Measurements from ENCODE around the gene KITLG. TPM values are rescaled to one million over a fixed set of nuclear protein-coding genes. Genes with fewer than 3 reads are reported as not detected.

KITLG gene
- total RNA-seq, 1 donor from 2014 or later = 6.2 TPM

- Mint-ChIP-seq H3K27me3 (ENCODE audit: low read depth) (no peaks in the 10 kb centered on the region), H3K4me1 (peaks cover 6% of the 10 kb centered on the region), H3K36me3 (ENCODE audit: low read depth) (peaks cover 16% of the 10 kb centered on the region), H3K4me3 (no peak overlapping the region), H3K9me3 (peaks cover 11% of the 10 kb centered on the region), H3K27ac (ENCODE audit: unreplicated experiment) (no peak overlapping the region)
- no peak for DNase-seq (ENCODE audit: low read depth, low spot score)
- TF ChIP-seq CTCF (conservative IDR thresholded peaks at IDR 0.05) = no peak
These were observed 57.3 kb downstream of the KITLG start for GRCh38 chr12:88522961-88523360.

DNA sequence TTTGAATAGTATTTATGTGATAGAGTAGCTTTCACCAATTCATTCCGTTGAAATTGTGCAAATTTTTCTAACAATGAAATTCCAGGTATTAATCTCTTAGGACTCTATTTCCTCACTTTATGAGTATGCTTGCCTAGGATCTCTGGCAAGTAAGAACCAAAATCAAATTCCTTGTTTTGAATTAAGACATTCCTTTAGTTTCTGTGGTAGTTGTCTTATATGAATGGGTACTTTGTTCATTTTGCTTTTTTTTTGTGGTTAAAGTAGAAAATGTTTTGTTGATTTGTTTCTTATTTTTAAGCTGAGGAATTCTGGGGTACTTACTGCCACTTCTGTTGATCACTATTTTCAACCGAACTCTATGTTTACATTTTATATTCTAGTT, 59.8 kb downstream of the KITLG start:
- Mint-ChIP-seq H3K4me3 (no peak overlapping the region), H3K27me3 (ENCODE audit: low read depth) (no peaks in the 10 kb centered on the region), H3K36me3 (ENCODE audit: low read depth) (peaks cover 2% of the 10 kb centered on the region), H3K9me3 (peaks cover 2% of the 10 kb centered on the region), H3K27ac (ENCODE audit: unreplicated experiment) (no peak overlapping the region), H3K4me1 (peaks cover 6% of the 10 kb centered on the region)
- DNase-seq (ENCODE audit: low read depth, low spot score) = no peak
- no peak for TF ChIP-seq CTCF (conservative IDR thresholded peaks at IDR 0.05)

GRCh38 chr12:88519802-88520435, 60.4 kb downstream of the KITLG start:
- Mint-ChIP-seq H3K4me3 (no peak overlapping the region), H3K27ac (ENCODE audit: unreplicated experiment) (no peak overlapping the region), H3K27me3 (ENCODE audit: low read depth) (no peaks in the 10 kb centered on the region), H3K9me3 (peaks cover 1% of the 10 kb centered on the region), H3K36me3 (ENCODE audit: low read depth) (peaks cover 2% of the 10 kb centered on the region), H3K4me1 (peaks cover 6% of the 10 kb centered on the region)
- TF ChIP-seq CTCF (conservative IDR thresholded peaks at IDR 0.05) = no peak
- DNase-seq (ENCODE audit: low read depth, low spot score) = no peak

GRCh38 chr12:88518863-88519403, 61.3 kb downstream of the KITLG start:
- Mint-ChIP-seq H3K9me3 (no peaks in the 10 kb centered on the region), H3K27ac (ENCODE audit: unreplicated experiment) (no peak overlapping the region), H3K36me3 (ENCODE audit: low read depth) (peaks cover 2% of the 10 kb centered on the region), H3K4me3 (no peak overlapping the region), H3K27me3 (ENCODE audit: low read depth) (no peaks in the 10 kb centered on the region), H3K4me1 (peaks cover 6% of the 10 kb centered on the region)
- no peak for TF ChIP-seq CTCF (conservative IDR thresholded peaks at IDR 0.05)
- no peak for DNase-seq (ENCODE audit: low read depth, low spot score)

DNA sequence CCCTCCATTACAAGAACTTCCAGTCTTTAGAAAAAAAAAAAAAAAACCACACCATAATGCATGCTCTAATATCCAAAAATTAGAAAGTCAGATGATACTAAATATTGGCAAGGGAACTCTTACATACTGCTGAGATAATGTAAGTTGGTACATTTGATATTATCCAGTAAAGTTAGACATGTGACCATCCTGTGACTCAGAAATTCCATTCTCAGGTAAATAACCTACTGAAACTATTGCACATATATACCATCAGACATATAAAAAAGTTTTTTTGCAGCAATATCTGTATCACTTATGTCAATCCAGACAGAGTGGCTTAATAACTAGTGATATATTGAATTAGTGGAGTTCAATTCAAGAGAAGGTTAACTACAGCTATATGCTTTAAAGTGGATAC, 63.5 kb downstream of the KITLG start:
- no peak for DNase-seq (ENCODE audit: low read depth, low spot score)
- peaks cover 2% of the 10 kb centered on the region for H3K36me3 Mint-ChIP-seq (ENCODE audit: low read depth)
- H3K4me1 Mint-ChIP-seq = peaks cover 6% of the 10 kb centered on the region
- TF ChIP-seq CTCF (conservative IDR thresholded peaks at IDR 0.05) = no peak
- no peaks in the 10 kb centered on the region for H3K27me3 Mint-ChIP-seq (ENCODE audit: low read depth)
- H3K9me3 Mint-ChIP-seq = no peaks in the 10 kb centered on the region
- H3K27ac Mint-ChIP-seq (ENCODE audit: unreplicated experiment) = no peak overlapping the region
- no peak overlapping the region for H3K4me3 Mint-ChIP-seq

All from neural crest cell (in vitro differentiated cells).